ENCODE measurements around the gene SUSD4.

SUSD4 gene

GRCh38 chr1:223226271-223226670 lies 137.7 kb downstream of the SUSD4 start:
- DNase-seq, result no peak

- DNase-seq, result no peak
Measured at GRCh38 chr1:223225481-223225880, 138.5 kb downstream of the SUSD4 start.

- DNase-seq, result no peak
Measured at GRCh38 chr1:223225061-223225460, 138.9 kb downstream of the SUSD4 start.

GRCh38 chr1:223224465-223224864 lies 139.5 kb downstream of the SUSD4 start:
- DNase-seq, result no peak

- no peak for DNase-seq
Measured at GRCh38 chr1:223223091-223223995, 140.6 kb downstream of the SUSD4 start.

- no peak for DNase-seq
Measured at GRCh38 chr1:223222377-223222776, 141.6 kb downstream of the SUSD4 start.

- DNase-seq, result no peak
Measured at GRCh38 chr1:223221686-223222085, 142.3 kb downstream of the SUSD4 start.

- no peak for DNase-seq
Measured at GRCh38 chr1:223219846-223220610, 143.9 kb downstream of the SUSD4 start.

- no peak for DNase-seq
Measured at GRCh38 chr1:223219318-223219635, 144.7 kb downstream of the SUSD4 start.

- DNase-seq, result no peak
Measured at GRCh38 chr1:223217781-223218180, 146.2 kb downstream of the SUSD4 start.

- DNase-seq, result no peak
Measured at GRCh38 chr1:223216531-223217205, 147.3 kb downstream of the SUSD4 start.

- no peak for DNase-seq
Measured at GRCh38 chr1:223216074-223216473, 147.9 kb downstream of the SUSD4 start.

GRCh38 chr1:223215026-223215425 lies 148.9 kb downstream of the SUSD4 start:
- no peak for DNase-seq

GRCh38 chr1:223214261-223214807 lies 149.6 kb downstream of the SUSD4 start:
- DNase-seq, result no peak

- DNase-seq, result no peak
Measured at GRCh38 chr1:223212441-223212840, 151.5 kb downstream of the SUSD4 start.

- no peak for DNase-seq
Measured at GRCh38 chr1:223211323-223211985, 152.5 kb downstream of the SUSD4 start.

- no peak for DNase-seq
Measured at GRCh38 chr1:223210788-223211120, 153.2 kb downstream of the SUSD4 start.

- no peak for DNase-seq
Measured at GRCh38 chr1:223209992-223210787, 153.8 kb downstream of the SUSD4 start.

- DNase-seq, result no peak
Measured at GRCh38 chr1:223209293-223209898, 154.6 kb downstream of the SUSD4 start.

GRCh38 chr1:223208164-223209076 lies 155.6 kb downstream of the SUSD4 start:
- no peak for DNase-seq

Data from HCEC 1CT (cell line).